Sigmoid colon (tissue), 7 donors: ENCODE results near the gene TAS1R2. TPM values are rescaled to one million over a fixed set of nuclear protein-coding genes. Genes with fewer than 3 reads are reported as not detected.

ENCODE experiments used
- DNase-seq: peaks from one replicate; pipeline ENCODE4 v3.0.0-alpha.2; 2019
- H3K27ac ChIP-seq, 4 donors: fragments of 200-600 bp; sonication (generic); one replicate each; pipeline ENCODE4 v1.5.1; 2016 to 2019; ENCODE audit warnings: mild to moderate bottlenecking in 1 of 4
- H3K27me3 ChIP-seq, 3 donors: fragments of 200-600 bp; sonication (generic); one replicate each; pipeline ENCODE4 v1.5.1; 2019; ENCODE audit warnings: mild to moderate bottlenecking in 1 of 3
- H3K36me3 ChIP-seq, 4 donors: fragments of 200-600 bp; sonication (generic); one replicate each; pipeline ENCODE4 v1.5.1; 2016 to 2019
- H3K4me1 ChIP-seq, 4 donors: fragments of 200-600 bp; sonication (generic); one replicate each; pipeline ENCODE4 v1.5.1; 2017 to 2019
- H3K4me3 ChIP-seq, 4 donors: fragments of 200-600 bp; sonication (generic); one replicate each; pipeline ENCODE4 v1.5.1; 2017 to 2019; ENCODE audit warnings: mild to moderate bottlenecking in 2 of 4, moderate library complexity in 1 of 4
- H3K9me3 ChIP-seq, 4 donors: fragments of 200-600 bp in 3 of 4; sonication (generic) in 3 of 4; one replicate each; pipeline versions ENCODE4 v1.5.1 to v1.6.1; 2013 to 2019
- EP300 ChIP-seq, 4 donors: sonication (generic); formaldehyde crosslinking; IDR thresholded peaks; one replicate each; pipeline ENCODE4 v1.6.1; 2017; ENCODE audit warnings: antibody characterized with exemption in 4 of 4
- POLR2A ChIP-seq, 2 donors: fragments of 450-650 bp; IDR thresholded peaks; one replicate each; pipeline ENCODE4 v1.6.1; 2016; ENCODE audit warnings: antibody characterized with exemption in 2 of 2, mild to moderate bottlenecking in 2 of 2, moderate library complexity in 2 of 2
- POLR2AphosphoS5 ChIP-seq, 4 donors: sonication (generic); formaldehyde crosslinking; IDR thresholded peaks; one replicate each; pipeline ENCODE4 v1.6.1; 2017; ENCODE audit warnings: antibody characterized with exemption in 4 of 4
- WGBS, 2 donors: extraction: QIAGEN DNeasy Blood & Tissue Kit; methylation state at CpG; one replicate each; pipeline ENCODE4 v1.1.7; 2013; 5-methylcytosine and 5-hydroxymethylcytosine counted together
- intact Hi-C: fragments of 100-400 bp; cut with DNase I; formaldehyde crosslinking; loops from one replicate; pipeline ENCODE4 v1.15.1; 2023
- polyA plus RNA-seq, 3 donors: library from polyadenylated mRNA; stranded (reverse); fragments of 200-250 nt; gene quantifications; one replicate each; pipeline ENCODE4 v1.2.3, GENCODE V29; 2013
- total RNA-seq, 4 donors: library from RNA; depleted of rRNA; stranded (reverse); fragments of >200 nt; gene quantifications; one replicate each; pipeline ENCODE4 v1.1.0, GENCODE V29; 2016
- TF ChIP-seq, protein P1 (sequence below), 4 experiments: fragments of 450-650 bp in 3 of 4; fragments of 200-600 bp in 1 of 4; IDR thresholded peaks; one replicate each; pipeline ENCODE4 v1.5.1; 2016 to 2019; ENCODE audit warnings: antibody characterized with exemption in 4 of 4, mild to moderate bottlenecking in 3 of 4, moderate library complexity in 2 of 4
- donor health status: healthy with polysubstance abuse.
- donor health status: Bipolar disorder and iron deficiency.
- donor health status: healthy.

The TAS1R2 gene
- total and polyA plus RNA-seq, 7 donors = not detected

DNA sequence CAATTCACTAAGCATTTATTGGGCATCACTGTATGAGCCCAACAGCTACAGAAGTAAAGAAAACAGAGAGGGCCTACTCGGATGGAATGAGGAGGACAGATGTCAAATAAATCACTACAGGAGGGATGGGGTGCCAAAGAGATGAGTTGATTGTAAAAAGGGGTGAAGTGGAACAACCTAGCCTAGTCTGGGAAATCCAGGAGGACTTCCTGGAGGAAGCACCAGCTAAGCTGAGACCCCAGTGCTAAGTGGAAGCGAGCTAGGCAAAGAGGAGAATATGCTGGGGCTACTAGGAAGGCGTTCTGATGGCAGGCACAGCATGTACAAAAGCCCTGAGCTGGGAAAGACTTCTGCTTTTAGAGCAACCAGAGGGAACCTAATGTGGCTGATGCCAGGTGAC, 42.1 kb downstream of the TAS1R2 start:
- no peaks in the 10 kb centered on the region for H3K36me3 ChIP-seq
- H3K27me3 ChIP-seq = peaks cover 4 to 55% (median 37%) of the 10 kb centered on the region in 3 donors
- peaks cover 0 to 5% (median 0%) of the 10 kb centered on the region in 4 donors for H3K4me1 ChIP-seq
- intact Hi-C loops = no loop called here
- H3K9me3 ChIP-seq = no peaks in the 10 kb centered on the region
- no peak for TF ChIP-seq POLR2AphosphoS5 (IDR thresholded peaks at IDR 0.05)
- TF ChIP-seq POLR2A (IDR thresholded peaks at IDR 0.05) = no peak
- no peak for TF ChIP-seq EP300 (IDR thresholded peaks at IDR 0.05)
- TF ChIP-seq, protein P1, sequence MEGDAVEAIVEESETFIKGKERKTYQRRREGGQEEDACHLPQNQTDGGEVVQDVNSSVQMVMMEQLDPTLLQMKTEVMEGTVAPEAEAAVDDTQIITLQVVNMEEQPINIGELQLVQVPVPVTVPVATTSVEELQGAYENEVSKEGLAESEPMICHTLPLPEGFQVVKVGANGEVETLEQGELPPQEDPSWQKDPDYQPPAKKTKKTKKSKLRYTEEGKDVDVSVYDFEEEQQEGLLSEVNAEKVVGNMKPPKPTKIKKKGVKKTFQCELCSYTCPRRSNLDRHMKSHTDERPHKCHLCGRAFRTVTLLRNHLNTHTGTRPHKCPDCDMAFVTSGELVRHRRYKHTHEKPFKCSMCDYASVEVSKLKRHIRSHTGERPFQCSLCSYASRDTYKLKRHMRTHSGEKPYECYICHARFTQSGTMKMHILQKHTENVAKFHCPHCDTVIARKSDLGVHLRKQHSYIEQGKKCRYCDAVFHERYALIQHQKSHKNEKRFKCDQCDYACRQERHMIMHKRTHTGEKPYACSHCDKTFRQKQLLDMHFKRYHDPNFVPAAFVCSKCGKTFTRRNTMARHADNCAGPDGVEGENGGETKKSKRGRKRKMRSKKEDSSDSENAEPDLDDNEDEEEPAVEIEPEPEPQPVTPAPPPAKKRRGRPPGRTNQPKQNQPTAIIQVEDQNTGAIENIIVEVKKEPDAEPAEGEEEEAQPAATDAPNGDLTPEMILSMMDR (IDR thresholded peaks at IDR 0.05) = no peak
- 53 to 66% methylated on average over 3 of the region's 3 CpGs for WGBS, 2 donors
- no peak overlapping the region for H3K27ac ChIP-seq
- no peak for DNase-seq
- H3K4me3 ChIP-seq = no peak overlapping the region

DNA sequence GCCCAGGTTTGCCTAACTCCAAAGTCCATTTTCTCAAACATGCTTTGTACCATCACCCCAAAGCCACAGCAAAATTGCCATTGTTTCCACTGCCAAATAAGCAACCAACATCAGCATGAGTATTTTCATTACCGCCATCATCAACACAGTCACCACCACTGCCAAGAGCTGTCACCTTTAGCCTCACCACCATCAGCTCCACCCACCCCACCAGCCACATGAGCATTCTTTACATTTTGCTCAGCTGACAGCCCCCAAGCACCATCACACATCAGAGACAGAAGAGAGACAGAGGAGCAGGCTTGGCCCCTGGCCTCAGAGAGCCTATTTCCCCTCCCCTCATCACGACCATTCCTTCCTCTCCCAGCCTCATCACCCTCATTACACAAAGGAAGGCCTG, 42.7 kb downstream of the TAS1R2 start:
- Histone ChIP-seq H3K4me1 (peaks cover 0 to 5% (median 0%) of the 10 kb centered on the region in 4 donors), H3K27ac (no peak overlapping the region), H3K36me3 (no peaks in the 10 kb centered on the region), H3K4me3 (no peak overlapping the region), H3K27me3 (peaks cover 4 to 55% (median 37%) of the 10 kb centered on the region in 3 donors), H3K9me3 (no peaks in the 10 kb centered on the region)
- no peak for TF ChIP-seq POLR2A (IDR thresholded peaks at IDR 0.05)
- no peak for TF ChIP-seq POLR2AphosphoS5 (IDR thresholded peaks at IDR 0.05)
- TF ChIP-seq, protein P1 (IDR thresholded peaks at IDR 0.05) = no peak
- no peak for TF ChIP-seq EP300 (IDR thresholded peaks at IDR 0.05)
- intact Hi-C loops = no loop called here
- no peak for DNase-seq
- 28 to 48% methylated on average over 2 of the region's 2 CpGs for WGBS, 2 donors

DNA sequence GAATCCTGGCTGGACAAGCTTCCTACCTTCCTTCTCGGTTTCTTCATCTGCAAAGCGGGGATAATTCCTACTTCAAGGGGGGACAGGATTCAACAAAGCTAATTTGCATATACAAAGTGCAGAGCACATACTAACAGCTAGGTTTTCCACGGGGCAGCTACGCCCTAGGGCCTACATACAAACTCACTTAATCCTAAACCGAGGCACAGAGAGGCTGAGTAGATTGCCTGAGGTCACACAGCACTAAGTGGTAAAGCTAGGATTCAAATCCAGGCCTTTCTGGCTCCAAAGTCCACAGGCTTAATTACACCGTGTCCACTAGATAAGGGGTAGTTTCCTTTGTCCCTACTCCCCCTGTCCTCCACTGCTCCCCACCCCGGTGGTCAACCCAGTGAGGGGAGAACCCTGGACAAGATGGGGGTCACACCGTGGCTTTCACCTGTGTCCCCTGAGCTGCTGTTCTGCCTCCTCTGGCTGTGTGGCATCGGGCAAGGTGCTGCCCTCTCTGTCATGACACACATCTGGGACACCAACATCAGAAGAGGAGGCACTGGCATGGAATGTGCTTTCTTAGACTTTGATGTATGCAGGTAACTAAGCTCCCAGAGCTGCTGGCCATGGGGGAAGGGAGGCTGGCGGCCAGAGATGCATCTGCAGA, 44.5 kb downstream of the TAS1R2 start:
- H3K4me3 ChIP-seq = no peak overlapping the region
- no peak overlapping the region for H3K27ac ChIP-seq
- TF ChIP-seq, protein P1 (IDR thresholded peaks at IDR 0.05) = no peak
- TF ChIP-seq EP300 (IDR thresholded peaks at IDR 0.05) = no peak
- TF ChIP-seq POLR2A (IDR thresholded peaks at IDR 0.05) = no peak
- TF ChIP-seq POLR2AphosphoS5 (IDR thresholded peaks at IDR 0.05) = no peak
- H3K27me3 ChIP-seq = peaks cover 4 to 41% (median 31%) of the 10 kb centered on the region in 3 donors
- no peaks in the 10 kb centered on the region for H3K4me1 ChIP-seq
- no peaks in the 10 kb centered on the region for H3K9me3 ChIP-seq
- intact Hi-C loops = no loop called here
- 37 to 63% methylated on average over 10 of the region's 10 CpGs for whole genome bisulfite sequencing, 2 donors
- H3K36me3 ChIP-seq = no peaks in the 10 kb centered on the region
- no peak for DNase-seq

DNA sequence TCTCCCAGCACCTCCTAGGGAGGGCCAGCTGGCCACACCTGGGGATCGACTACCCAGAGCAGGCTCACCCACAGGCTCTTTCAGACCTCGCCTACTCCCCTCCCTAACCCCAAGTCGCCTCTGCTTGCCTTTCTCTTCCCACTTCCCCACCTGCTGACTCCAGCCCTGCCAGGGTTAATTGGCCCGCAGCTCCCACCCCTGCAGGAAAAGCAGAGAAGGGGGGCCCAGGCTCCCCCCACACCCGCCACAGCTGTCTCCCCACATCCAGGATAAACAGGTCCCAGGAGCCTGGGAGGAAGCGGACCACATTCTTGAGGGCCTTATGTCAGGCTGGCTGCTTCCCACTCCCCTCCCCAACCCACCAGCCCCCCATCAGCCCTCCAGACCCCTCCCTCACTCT, 45.0 kb downstream of the TAS1R2 start:
- Histone ChIP-seq H3K9me3 (no peaks in the 10 kb centered on the region), H3K36me3 (no peaks in the 10 kb centered on the region), H3K4me1 (no peaks in the 10 kb centered on the region), H3K4me3 (no peak overlapping the region), H3K27me3 (peaks cover 0 to 35% (median 26%) of the 10 kb centered on the region in 3 donors), H3K27ac (no peak overlapping the region)
- 35 to 36% methylated on average over 6 of the region's 6 CpGs for WGBS, 2 donors
- intact Hi-C loops = no loop called here
- no peak for DNase-seq
- TF ChIP-seq, protein P1 (IDR thresholded peaks at IDR 0.05) = no peak
- TF ChIP-seq POLR2AphosphoS5 (IDR thresholded peaks at IDR 0.05) (no peak), EP300 (IDR thresholded peaks at IDR 0.05) (no peak), POLR2A (IDR thresholded peaks at IDR 0.05) (no peak)
